UCSD-AML1 (cell line): ENCODE data around the gene PDCD1.

Experiments used
- DNase-seq: peaks from one replicate; lab custom pipeline; 2025; ENCODE audit not compliant: unreplicated experiment; lab: John Stamatoyannopoulos, UW

PDCD1 gene

DNA sequence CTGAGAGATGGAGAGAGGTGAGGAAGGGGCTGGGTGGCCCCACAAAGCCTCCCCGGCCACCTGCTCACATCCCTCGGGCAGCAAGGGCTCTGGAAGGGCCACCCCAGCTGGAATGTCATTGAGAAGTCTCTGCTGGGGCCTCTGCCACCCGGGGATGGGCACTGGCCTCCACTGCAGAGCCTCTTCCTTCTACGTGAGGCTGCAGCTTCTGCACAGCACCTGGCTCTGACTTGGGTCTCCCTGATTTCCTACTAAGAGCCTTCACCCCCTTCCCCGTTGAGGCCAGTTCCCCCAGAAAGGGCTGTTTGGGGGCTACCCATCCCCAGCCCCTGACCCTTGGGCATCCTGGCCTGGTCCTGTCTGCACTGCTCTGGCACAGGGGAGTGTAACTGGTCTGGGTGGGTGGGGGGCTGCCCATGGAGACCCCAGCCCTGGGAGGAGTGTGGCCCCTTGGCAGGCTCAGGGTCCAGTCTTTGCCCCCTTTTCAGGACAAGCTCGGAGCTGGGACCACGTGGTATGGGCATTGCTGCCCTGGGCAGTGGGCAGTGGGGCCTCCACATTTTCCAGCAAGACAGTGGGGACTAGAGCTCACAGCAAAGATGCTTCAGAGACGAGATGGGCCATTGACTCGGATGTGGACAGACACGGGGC lies 5.6 kb downstream of the PDCD1 start:
- no peak for DNase-seq

DNA sequence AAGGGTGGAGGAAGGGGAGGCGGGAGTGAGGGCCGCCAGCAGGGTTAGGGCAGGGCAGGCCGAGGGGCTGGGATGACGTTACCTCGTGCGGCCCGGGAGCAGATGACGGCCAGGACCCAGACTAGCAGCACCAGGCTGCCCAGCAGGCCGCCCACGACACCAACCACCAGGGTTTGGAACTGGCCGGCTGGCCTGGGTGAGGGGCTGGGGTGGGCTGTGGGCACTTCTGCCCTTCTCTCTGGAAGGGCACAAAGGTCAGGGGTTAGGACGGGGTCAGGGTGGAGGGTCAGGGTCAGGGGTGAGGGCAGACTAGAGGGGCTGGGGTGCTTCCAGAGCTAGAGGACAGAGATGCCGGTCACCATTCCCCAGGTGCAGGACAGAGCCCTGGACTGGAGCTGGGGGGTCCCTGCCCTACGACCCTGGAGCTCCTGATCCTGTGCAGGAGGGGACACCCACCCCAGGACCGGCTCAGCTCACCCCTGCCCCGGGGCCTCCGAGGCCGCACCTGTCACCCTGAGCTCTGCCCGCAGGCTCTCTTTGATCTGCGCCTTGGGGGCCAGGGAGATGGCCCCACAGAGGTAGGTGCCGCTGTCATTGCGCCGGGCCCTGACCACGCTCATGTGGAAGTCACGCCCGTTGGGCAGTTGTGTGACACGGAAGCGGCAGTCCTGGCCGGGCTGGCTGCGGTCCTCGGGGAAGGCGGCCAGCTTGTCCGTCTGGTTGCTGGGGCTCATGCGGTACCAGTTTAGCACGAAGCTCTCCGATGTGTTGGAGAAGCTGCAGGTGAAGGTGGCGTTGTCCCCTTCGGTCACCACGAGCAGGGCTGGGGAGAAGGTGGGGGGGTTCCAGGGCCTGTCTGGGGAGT lies 6.3 kb downstream of the PDCD1 start:
- DNase-seq = no peak

DNA sequence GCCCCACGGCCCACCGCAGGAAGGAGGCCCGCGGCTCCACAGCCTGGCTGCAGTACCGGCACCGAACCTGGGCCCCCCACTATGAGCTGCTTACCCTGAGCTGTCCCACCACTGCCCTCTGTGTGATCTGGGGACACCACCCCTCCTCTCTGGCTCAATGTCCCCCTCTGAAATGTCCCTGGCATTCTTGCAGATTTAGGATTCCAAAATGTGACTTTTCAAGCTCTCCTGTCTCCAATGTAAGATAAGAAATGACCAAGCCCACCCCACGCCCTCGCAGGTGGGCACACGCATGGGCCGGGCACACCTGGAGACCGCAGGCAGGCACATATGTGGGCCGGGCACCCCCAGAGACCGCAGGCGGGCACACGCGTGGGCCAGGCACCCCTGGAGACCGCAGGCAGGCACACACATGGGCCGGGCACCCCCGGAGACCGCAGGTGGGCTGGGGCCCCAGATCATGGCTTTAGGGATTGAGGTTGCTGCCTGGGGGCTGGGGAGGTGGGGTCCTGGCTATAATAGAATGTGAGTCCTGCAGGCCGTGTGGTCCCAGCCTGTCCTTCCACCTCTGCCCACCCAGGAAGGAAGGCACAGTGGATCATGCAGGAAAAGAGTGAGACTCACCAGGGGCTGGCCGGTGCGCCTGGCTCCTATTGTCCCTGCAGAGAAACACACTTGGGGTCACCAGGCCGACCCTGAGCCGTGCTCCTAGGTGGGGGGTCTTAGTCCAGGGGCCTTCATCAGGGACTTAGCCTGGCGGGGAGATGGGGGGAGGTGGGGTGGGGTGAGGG lies 7.2 kb downstream of the PDCD1 start:
- no peak for DNase-seq

DNA sequence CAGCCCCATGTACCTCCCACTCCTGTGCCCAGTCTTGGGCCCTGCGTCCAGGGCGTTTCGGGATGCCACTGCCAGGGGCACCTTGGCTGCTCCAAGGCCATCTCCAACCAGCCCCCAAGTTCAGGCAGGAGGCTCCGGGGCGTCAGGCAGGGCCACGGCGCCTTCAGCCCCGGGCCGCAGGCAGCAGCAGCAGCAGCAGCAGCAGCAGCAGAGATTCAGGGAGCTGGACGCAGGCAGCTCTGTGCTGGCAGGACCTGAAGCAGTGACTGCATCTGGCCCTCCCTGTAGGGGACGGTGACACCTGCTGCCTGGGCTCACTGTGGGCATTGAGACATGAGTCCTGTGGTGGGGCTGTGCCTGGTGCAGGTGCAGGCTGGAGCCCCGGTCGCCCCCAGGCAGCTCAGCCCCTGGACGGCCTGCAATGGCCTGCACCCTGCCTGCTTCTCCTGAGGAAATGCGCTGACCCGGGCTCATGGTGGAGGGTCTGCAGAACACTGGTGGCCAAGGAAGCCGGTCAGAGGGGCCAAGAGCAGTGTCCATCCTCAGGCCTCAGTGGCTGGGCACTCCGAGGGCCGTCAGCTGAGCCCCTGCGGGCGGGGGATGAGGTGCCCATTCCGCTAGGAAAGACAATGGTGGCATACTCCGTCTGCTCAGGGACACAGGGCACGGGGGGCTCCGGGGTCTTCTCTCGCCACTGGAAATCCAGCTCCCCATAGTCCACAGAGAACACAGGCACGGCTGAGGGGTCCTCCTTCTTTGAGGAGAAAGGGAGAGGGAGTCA lies 8.0 kb downstream of the PDCD1 start:
- DNase-seq = no peak

DNA sequence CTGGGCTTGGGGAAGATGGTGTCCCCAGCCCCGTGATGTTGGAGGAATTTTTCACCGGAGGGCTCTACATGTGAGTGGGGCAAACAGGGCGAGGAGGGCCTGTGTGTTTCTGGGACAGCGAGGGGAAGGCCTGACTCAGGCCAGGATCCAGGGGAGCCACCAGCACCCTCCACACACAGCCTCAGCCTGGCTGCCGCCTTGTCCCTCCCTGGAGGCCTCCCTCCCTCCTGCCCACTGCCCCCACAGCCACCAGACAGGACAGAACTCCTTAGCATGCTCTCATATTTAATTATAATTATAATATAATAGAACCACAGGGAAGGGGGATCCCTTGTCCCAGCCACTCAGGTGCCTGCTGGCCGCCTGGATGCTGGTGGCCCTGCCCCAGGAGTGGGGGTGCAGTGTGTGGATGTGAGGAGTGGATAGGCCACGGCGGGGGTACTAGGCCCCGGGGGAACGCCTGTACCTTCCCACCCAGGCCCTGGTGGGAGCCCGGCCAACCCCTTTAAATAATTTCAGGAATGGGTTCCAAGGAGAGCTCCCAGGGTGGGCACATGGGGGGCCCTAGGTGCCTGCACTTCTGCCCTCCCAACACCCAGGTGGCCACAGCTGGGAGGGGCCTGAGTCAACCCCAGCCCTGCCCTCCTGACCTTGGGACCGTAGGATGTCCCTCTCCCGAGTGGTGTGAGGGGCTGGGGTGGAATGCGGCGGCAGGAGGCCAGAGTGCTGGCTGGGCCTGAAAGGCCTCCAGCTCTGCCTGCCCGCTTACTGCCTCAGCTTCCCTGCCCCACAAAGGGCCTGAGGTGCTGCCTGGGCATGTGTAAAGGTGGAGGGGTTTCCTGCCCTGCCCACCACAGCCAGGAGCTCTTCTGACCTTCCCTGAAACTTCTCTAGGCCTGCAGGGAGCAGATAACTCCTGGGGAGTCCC lies 8.8 kb downstream of the PDCD1 start:
- no peak for DNase-seq

DNA sequence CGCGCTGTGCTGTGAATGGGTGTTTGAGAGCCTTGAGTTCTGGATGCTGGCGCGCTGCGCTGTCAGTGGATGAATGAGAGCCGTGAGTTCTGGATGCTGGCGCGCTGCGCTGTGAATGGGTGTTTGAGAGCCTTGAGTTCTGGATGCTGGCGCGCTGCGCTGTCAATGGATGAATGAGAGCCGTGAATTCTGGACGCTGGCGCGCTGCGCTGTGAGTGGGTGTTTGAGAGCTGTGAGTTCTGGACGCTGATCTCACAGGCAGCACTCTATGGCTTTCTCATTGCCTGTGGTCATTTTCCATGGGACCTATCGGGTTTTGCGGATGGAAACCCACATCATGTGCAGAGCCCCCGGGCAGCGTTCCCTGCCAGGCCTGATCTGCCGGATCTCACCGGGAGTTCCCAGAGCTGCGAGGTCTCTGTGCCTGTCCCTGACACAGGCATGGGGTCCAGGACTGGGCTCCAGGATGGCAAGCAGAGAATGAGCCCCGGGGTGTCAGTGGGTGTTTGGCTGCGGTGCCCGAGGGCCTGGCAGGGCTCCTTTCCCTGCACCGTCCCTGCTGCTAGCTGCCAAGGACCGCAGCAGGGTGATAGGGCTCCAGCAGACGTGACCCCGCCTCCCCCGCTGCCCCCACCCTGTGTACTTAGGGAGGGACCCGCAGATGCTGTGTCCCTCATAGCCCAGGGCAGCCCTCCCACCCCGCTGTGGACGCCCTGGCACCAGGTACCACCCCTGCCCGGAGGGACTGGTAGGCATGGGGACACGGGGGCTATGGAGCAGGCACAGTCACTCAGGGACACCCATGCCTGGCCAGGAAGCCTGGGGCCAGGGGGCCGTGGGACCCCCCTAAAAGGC lies 9.7 kb downstream of the PDCD1 start:
- DNase-seq = no peak

DNA sequence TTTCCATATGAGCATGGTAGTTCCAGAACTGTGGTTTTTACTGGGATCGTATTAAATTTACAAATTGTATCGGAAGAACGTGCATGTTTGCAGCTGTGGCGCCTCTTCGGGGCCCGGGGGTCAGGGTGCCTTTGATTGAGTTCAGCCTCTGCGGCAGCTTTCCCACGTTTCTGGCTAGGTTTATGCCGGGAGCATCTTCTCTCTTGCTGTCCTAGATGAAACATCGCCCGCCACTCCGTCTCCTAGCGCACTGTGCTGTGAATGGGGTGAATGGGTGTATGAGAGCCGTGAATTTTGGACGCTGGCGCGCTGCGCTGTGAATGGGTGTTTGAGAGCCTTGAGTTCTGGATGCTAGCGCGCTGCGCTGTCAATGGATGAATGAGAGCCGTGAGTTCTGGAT lies 12.3 kb downstream of the PDCD1 start:
- no peak for DNase-seq

DNA sequence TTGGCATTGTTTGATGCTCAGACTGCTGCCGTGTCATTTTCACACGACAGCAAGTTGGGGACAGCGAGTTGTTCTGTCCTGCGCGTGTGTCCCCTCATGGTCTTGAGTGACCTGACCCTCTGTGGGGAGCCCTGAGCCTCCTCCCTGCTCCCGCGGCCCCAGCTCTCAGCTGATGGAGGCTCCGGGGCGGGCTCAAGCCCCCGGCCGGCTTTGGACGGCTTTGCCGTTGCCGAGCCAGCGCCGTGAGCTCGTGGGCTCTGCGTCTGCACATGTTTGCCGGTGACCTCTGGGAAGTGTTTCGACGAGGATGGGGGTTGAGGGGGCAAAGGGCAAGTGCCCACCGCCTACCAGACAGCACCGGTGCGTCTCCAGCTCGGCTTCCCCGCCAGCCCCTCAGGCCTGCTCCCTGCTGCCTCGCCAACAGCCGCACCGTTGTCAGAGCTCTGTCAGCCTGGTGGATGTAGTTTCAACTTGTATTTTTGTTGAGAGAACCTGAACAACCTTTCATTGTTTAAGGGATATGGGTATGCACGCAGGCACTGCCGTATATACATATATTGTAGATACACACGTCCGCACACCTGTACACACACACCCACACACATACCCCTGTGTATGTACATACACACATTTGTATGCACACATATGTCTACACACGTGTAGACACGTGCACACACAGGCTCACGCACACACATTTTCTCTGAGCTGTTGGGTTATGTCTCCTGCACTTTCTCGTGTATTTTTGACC lies 13.7 kb downstream of the PDCD1 start:
- DNase-seq = no peak

DNA sequence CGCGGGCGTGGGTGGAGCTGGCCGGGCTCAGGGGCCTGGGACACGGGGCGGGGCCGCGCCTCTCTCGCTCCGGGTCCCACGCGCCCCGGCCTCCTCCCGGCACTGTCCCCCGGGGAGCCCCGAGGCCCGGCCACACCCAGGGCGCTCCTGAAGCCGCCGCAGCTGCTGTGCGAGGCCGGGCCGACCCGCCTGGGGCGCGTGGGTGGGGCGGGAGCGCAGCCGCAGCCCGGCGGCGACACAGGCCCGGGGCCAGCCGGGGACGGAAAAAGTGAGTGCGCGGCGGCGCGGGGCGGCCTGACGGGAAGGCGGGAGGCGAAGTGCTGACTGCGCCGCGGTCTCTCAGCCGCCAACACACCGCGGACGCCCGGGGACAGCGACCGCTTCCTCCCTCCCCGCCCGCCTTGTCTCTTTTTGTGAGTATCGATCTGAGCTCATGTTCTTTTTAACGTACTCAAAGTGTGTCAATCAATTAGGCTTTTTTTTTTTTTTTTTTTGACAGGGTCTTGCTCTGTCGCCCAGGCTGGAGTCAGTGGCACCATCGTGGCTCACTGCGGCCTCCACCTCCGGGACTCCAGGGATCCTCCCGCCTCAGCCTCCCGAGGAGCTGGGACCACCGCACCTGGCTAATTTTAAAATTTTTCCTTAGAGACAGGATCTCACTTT lies 14.5 kb downstream of the PDCD1 start:
- peak; percentile 75 for DNase-seq

DNA sequence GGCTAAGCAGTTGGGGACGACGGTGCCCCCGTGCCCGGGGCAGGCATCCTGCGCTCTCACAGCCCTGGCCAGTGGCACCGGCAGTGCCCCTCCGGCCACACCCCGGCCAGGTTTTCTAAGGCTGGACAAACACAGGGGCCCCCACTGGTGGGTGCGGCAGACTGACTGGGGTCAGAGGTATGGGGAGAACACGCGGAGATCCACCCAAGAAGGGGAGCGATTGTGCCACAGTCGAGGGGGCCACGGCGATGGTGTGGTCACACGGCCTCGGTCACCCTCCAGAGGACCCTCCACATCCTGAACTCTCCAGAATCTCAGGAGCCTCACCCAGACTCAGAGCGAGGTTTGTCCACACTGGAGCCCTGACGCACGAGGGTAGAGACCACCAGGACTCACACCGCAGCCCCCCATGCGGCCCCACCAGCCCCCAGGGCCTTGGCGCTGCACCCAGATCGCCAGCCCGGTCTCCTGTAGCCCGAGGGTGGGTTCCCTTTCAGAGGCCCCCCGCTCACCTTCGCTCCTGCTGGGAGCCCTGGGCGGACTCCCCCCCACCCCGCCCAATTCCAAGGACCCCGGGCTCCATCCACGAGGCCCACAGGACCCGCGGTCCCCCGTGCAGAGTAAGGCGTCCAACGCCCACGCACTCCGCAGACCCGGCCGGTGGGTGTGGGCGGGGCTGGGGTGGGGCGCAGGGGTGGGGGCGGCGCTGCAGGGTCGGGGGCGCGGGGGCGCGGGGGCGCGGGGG lies 15.2 kb downstream of the PDCD1 start:
- no peak for DNase-seq

DNA sequence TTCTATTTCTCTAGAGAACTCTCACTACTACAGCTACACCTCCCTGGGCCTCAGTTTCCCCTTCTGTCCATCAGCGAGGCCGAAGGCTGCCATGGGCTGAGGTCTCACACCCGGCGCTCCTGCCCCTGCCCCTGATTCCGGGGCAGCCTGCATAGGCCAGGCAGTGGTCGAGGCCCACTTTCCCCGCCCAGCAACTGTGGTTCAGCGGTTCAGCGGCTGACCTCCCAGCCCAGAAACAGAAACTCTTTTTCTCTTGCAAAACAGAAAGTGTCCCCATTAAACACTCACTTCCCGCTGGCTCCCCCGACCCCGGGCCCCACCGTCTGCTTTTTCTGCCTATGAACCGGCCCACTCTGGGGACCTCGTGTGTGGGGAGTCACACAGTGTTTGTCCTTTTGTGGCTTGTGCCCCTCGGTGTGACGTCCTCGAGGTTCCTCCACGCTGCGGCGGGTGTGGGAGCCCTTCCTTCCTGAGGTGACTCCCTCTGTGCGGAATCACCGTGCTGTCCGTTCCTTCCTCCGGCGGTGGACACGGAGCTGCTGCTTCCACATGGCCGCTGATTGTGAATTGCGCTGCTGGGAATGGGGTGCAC lies 16.0 kb downstream of the PDCD1 start:
- peak; percentile 80 for DNase-seq

DNA sequence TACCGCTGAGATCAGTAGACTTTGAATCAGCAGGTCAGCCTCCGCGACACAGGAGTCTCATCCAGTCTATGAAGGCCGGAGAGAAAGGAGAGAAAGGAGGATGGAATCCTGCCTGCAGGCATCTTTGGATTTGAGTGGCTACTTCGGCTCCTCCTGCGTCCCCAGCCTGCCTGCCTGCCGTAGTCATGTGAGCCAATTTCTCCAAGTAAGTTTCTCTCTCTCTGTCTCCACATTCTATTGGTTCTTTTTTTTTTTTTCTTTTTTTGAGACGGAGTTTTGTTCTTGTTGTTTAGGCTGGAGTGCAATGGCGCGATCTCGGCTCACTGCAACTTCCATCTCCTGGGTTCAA lies 16.7 kb downstream of the PDCD1 start:
- DNase-seq = no peak

DNA sequence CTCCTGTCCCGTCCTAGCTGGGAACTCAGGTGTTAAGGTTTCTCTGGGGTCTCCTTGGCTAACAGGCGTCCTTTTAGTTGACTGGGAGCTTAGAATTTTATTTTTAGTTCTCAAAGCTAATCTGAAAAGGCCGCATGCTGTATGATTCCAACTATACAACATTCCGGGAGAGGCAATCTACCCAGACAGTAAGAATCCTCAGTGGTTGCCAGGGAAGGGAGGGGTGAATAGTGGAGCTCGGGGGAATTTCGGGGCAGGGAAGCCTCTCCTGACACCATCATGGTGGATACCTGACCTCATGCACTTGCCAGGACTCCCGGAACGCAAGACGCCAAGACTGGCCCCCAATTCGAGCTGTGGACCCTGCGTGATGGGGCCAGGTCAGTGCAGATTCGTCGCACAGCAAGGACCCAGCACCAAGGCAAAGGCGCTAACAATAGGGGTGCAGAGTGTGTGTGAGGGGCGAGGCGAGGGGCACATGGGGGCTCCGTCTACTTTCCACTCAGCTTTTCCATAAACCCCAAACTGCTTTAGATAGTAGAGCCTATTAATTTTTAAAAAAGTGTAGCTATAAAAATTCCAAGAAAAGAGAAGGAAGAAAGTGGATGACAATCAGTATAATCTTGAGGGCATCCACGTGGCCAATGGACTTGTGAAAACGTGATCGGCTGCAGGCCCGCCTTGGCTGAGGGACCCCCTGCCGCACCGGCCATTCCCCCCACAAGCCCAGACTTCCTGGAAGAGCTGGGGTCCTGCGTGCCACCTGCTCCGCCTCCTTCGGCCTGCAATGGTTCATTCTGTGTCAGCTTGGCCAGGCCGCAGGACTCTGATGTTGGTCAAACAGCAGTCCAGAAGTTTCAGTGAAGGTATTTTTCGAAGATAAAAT lies 17.3 kb downstream of the PDCD1 start:
- no peak for DNase-seq

DNA sequence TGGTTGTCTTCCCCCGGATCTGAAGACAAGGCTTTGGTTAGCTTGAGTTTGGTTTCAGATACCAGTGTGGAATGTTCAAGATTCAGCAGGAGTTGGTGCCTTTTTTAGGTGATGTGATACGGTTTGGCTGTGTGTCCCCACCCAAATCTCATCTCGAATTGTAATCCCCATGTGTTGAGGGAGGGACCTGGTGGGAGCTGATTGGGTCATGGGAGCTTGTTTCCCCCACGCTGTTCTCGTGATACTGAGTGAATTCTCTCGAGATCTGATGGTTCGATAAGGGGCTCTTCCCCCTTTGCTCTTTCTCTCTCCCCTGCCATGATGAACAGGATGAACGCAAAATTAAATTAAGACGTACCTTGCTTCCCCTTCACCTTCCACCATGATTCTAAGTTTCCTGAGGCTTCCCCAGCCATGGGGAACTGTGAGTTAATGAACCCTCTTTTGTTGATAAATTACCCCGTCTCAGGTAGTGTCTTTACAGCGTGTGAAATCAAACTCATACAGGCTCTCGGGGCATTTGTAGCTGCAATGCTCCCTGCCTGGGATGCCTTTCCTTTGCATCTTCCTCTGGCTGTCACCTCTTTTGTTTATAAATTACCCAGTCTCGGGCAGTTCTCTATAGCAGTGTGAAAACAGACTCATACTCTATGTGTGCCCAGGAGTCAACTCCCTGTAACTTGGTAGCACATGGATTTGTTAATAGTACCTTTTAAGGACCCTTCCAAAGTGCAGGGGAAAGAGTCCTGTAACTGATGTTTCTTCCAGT lies 21.3 kb downstream of the PDCD1 start:
- no peak for DNase-seq

DNA sequence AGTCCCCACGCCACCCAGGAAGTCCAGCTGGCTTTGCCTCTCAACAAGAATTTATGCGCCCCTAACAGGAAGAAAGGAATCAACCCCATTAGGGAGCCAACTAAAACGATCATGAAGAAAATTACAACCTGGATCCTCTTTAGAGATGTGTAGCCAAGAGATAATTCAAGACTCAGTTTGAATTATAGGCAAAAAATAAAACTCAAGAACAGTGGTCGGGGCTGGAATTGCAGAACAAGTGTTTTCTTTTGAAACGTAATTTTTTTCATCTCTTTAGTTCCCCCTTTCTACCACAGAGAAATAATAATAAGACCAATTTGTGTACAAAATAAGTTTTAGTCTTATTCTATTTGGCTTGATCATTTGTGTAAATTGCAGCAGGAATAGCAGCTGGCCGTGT lies 22.4 kb downstream of the PDCD1 start:
- no peak for DNase-seq
